HL-60/S4 treated with phorbol 12-myristate 13-acetate at 8.2 ng/mL for 4 days and 3 days (cell line): Measurements from ENCODE around the gene FABP6.
"Not testable (repeated sequence)": the region's sequence is repeated elsewhere in the genome, so short reads cannot be mapped to it uniquely, and the experiment has no call there.

ENCODE experiments used
- in situ Hi-C: fragments of 300-500 bp; cut with MboI; formaldehyde crosslinking; loops from 2 replicates; pipeline ENCODE4 v1.15.0; 2022; ENCODE audit warnings: low sequenced_read_pairs

Gene FABP6

GRCh38 chr5:160213537-160213936, 15.8 kb upstream of the FABP6 start:
- in situ Hi-C loops = loop anchor here (10.0 kb wide), 1 partner anchor 71 kb away; no protein-coding TSS in a partner anchor

GRCh38 chr5:160219356-160219755, 9.9 kb upstream of the FABP6 start:
- in situ Hi-C loops = loop anchor here (10.0 kb wide), 1 partner anchor 65 kb away; no protein-coding TSS in a partner anchor

- in situ Hi-C loops = no loop called here
These were observed 8.2 kb upstream of the FABP6 start for GRCh38 chr5:160221082-160221481.

GRCh38 chr5:160227012-160227411, 2.3 kb upstream of the FABP6 start:
- in situ Hi-C loops = no loop called here

GRCh38 chr5:160230686-160231527, 1.6 kb downstream of the FABP6 start:
- in situ Hi-C loops = no loop called here

- in situ Hi-C loops = no loop called here
These were observed 2.6 kb downstream of the FABP6 start for GRCh38 chr5:160231783-160232342.

- in situ Hi-C loops = no loop called here
These were observed 3.9 kb downstream of the FABP6 start for GRCh38 chr5:160233215-160233614.

- in situ Hi-C loops = no loop called here
These were observed 6.4 kb downstream of the FABP6 start for GRCh38 chr5:160235731-160236130.

- in situ Hi-C loops = no loop called here
These were observed 8.3 kb downstream of the FABP6 start for GRCh38 chr5:160237571-160238093.

GRCh38 chr5:160240350-160240749, 11.0 kb downstream of the FABP6 start:
- in situ Hi-C loops = no loop called here

- in situ Hi-C loops = no loop called here
These were observed 12.8 kb downstream of the FABP6 start for GRCh38 chr5:160242145-160242544.

- in situ Hi-C loops = no loop called here
These were observed 16.3 kb downstream of the FABP6 start for GRCh38 chr5:160245506-160246086.

- in situ Hi-C loops = not testable (repeated sequence)
These were observed 20.3 kb downstream of the FABP6 start for GRCh38 chr5:160249570-160249969.

- in situ Hi-C loops = no loop called here
These were observed 20.9 kb downstream of the FABP6 start for GRCh38 chr5:160250226-160250625.

- in situ Hi-C loops = no loop called here
These were observed 21.5 kb downstream of the FABP6 start for GRCh38 chr5:160250826-160251225.

- in situ Hi-C loops = no loop called here
These were observed 22.3 kb downstream of the FABP6 start for GRCh38 chr5:160251406-160252155.

- in situ Hi-C loops = no loop called here
These were observed 23.6 kb downstream of the FABP6 start for GRCh38 chr5:160252916-160253315.

- in situ Hi-C loops = no loop called here
These were observed 24.1 kb downstream of the FABP6 start for GRCh38 chr5:160253441-160253840.

GRCh38 chr5:160254706-160255105, 25.4 kb downstream of the FABP6 start:
- in situ Hi-C loops = no loop called here

- in situ Hi-C loops = no loop called here
These were observed 30.0 kb downstream of the FABP6 start for GRCh38 chr5:160259341-160259740.
